Tibial artery (tissue), 4 donors: Measurements from ENCODE around the gene KCTD16.

Experiments used
- DNase-seq, 2 donors: peaks; one replicate each; pipeline ENCODE4 v3.0.0-alpha.2; 2019
- H3K27ac ChIP-seq, 2 donors: fragments of 200-600 bp; sonication (generic) in 1 of 2; 1 replicate in 1 of 2; 2 replicates in 1 of 2; pipeline ENCODE4 v1.5.1; 2018 to 2019; ENCODE audit warnings: mild to moderate bottlenecking in 1 of 2
- H3K27me3 ChIP-seq, 2 donors: fragments of 200-600 bp; sonication (generic) in 1 of 2; one replicate each; pipeline versions ENCODE4 v1.5.1 to v1.6.0; 2016 to 2019
- H3K36me3 ChIP-seq, 3 donors: fragments of 200-600 bp; sonication (generic) in 2 of 3; one replicate each; pipeline ENCODE4 v1.5.1; 2016 to 2019; ENCODE audit warnings: mild to moderate bottlenecking in 2 of 3
- H3K4me1 ChIP-seq, 4 donors: fragments of 200-600 bp; sonication (generic) in 2 of 4; 1 replicate in 3 of 4; 2 replicates in 1 of 4; pipeline ENCODE4 v1.5.1; 2016 to 2019
- H3K4me3 ChIP-seq, 2 donors: fragments of 200-600 bp; sonication (generic) in 1 of 2; 1 replicate in 1 of 2; 2 replicates in 1 of 2; pipeline ENCODE4 v1.5.1; 2018 to 2019; ENCODE audit warnings: mild to moderate bottlenecking in 2 of 2
- H3K9me3 ChIP-seq, 3 donors: fragments of 200-600 bp; sonication (generic) in 1 of 3; one replicate each; pipeline ENCODE4 v1.5.1; 2016 to 2019
- intact Hi-C: fragments of 100-400 bp; cut with DNase I; formaldehyde crosslinking; loops from one replicate; pipeline ENCODE4 v1.15.0; 2023; ENCODE audit warnings: low total_unique reads
- TF ChIP-seq, protein P1 (sequence below), 2 experiments: fragments of 200-600 bp in 1 of 2; fragments of 450-650 bp in 1 of 2; IDR thresholded peaks; one replicate each; pipeline ENCODE4 v1.5.1; 2017 to 2019; ENCODE audit warnings: antibody characterized with exemption in 2 of 2, mild to moderate bottlenecking in 1 of 2, moderate library complexity in 1 of 2

Gene KCTD16

DNA sequence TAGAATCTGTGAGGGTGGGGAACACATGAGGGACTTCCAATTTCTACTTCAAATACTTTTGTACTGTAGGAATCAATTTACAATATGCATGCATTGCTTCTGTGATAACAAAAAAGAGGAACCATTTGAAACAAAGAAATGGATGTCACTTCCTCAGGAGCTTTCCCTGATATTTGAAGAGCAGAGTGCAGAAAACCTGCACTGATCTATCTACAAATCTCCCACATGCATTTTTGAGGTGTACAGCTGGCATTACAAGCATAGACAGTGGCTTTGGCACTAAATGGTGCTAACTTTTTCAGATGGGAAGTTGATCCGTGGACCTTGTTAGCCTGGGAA lies 27.9 kb upstream of the KCTD16 start:
- no peak for DNase-seq
- Histone ChIP-seq H3K27me3 (no peaks in the 10 kb centered on the region), H3K4me1 (peaks cover 0 to 10% (median 0%) of the 10 kb centered on the region in 4 donors), H3K9me3 (no peaks in the 10 kb centered on the region), H3K27ac (no peak overlapping the region), H3K4me3 (no peak overlapping the region), H3K36me3 (no peaks in the 10 kb centered on the region)
- TF ChIP-seq, protein P1, sequence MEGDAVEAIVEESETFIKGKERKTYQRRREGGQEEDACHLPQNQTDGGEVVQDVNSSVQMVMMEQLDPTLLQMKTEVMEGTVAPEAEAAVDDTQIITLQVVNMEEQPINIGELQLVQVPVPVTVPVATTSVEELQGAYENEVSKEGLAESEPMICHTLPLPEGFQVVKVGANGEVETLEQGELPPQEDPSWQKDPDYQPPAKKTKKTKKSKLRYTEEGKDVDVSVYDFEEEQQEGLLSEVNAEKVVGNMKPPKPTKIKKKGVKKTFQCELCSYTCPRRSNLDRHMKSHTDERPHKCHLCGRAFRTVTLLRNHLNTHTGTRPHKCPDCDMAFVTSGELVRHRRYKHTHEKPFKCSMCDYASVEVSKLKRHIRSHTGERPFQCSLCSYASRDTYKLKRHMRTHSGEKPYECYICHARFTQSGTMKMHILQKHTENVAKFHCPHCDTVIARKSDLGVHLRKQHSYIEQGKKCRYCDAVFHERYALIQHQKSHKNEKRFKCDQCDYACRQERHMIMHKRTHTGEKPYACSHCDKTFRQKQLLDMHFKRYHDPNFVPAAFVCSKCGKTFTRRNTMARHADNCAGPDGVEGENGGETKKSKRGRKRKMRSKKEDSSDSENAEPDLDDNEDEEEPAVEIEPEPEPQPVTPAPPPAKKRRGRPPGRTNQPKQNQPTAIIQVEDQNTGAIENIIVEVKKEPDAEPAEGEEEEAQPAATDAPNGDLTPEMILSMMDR (IDR thresholded peaks at IDR 0.05) = no peak
- intact Hi-C loops = loop anchor here (10.0 kb wide), 1 partner anchor 308 kb away; no protein-coding TSS in a partner anchor

DNA sequence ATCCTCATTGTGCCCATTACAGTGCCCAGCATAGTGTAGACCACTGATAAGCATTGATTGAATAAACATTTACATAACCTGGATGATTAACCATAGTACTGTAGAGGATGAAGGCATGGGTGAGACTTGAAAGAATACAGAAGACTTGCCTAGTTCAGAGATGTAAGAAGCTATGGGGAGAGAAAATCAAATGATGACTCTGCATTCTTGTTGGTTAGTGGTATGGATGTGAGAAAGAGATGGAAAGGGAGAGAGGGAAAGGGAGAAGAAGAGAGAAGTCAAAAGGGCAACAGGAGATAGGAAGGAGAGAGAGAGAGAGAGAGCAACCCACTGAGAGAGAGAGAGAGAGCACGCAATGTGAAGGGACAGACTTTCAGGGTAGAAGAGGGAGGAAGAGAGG lies 27.0 kb upstream of the KCTD16 start:
- no peak overlapping the region for H3K27ac ChIP-seq
- intact Hi-C loops = loop anchor here (10.0 kb wide), 1 partner anchor 309 kb away; no protein-coding TSS in a partner anchor
- H3K27me3 ChIP-seq = no peaks in the 10 kb centered on the region
- no peaks in the 10 kb centered on the region for H3K36me3 ChIP-seq
- TF ChIP-seq, protein P1 (IDR thresholded peaks at IDR 0.05) = no peak
- H3K9me3 ChIP-seq = no peaks in the 10 kb centered on the region
- DNase-seq = no peak
- no peak overlapping the region for H3K4me3 ChIP-seq
- peaks cover 0 to 10% (median 0%) of the 10 kb centered on the region in 4 donors for H3K4me1 ChIP-seq

DNA sequence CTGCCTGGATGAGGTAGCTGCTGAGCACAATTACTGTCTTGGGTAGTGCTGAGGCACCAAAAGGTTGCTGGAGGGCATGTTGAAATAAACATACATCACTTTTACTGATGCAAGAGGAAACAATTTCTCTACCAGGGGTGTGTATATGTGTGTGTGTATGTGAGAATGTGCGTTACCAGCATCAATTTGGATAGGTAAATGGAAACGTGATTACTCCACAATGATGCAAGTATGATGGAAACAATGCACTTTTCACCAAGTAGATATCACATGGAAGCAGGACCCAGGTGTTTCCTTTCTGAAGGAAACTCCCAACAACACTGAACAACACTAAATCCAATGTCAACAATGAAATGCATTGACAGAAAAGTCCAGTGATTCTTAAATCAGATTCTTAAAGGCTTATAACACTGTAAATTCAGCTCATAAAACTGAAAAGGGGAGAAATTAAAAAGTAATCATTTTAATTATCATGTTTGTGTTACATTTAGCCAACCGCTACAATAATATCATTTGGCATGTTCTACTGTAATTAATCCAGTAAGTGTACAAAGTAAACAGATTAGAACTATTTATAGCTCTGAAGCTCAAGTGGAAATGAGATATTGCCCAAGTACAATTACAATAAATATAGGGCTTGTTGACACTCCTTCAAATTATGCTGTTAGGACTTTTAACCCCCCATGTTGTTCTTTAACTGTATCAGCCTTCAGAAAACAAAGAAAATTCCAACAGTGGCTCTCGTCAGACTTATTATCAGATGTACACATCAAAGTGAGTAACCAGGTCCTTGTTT lies 25.5 kb upstream of the KCTD16 start:
- no peak overlapping the region for H3K4me3 ChIP-seq
- H3K27ac ChIP-seq = no peak overlapping the region
- no peaks in the 10 kb centered on the region for H3K27me3 ChIP-seq
- H3K9me3 ChIP-seq = no peaks in the 10 kb centered on the region
- intact Hi-C loops = loop anchor here (10.0 kb wide), 1 partner anchor 310 kb away; no protein-coding TSS in a partner anchor
- TF ChIP-seq, protein P1 (IDR thresholded peaks at IDR 0.05) = no peak
- DNase-seq = no peak
- no peaks in the 10 kb centered on the region for H3K36me3 ChIP-seq
- H3K4me1 ChIP-seq = peaks cover 0 to 4% (median 0%) of the 10 kb centered on the region in 4 donors

DNA sequence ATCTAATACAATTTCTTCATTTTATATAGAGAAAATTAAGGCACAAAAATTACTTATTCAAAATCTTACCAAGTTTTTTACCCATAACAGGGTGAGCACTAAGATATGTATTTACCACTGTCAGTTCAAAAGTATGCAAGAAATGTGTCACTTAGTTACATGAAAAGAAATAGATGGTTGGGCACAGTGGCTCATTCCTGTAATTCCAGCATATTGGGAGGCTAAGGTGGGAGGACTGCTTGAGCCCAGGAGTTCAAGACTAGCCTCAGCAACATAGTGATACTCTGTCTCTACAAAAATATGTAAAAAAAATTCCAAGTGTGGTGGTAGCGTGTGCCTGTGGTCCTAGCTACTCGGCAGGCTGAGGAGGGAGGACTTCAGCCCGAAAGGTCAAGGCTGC lies 19.6 kb upstream of the KCTD16 start:
- H3K36me3 ChIP-seq = no peaks in the 10 kb centered on the region
- TF ChIP-seq, protein P1 (IDR thresholded peaks at IDR 0.05) = no peak
- H3K9me3 ChIP-seq = no peaks in the 10 kb centered on the region
- no peak overlapping the region for H3K27ac ChIP-seq
- H3K4me3 ChIP-seq = no peak overlapping the region
- DNase-seq = no peak
- no peaks in the 10 kb centered on the region for H3K4me1 ChIP-seq
- no peaks in the 10 kb centered on the region for H3K27me3 ChIP-seq
- intact Hi-C loops = no loop called here

DNA sequence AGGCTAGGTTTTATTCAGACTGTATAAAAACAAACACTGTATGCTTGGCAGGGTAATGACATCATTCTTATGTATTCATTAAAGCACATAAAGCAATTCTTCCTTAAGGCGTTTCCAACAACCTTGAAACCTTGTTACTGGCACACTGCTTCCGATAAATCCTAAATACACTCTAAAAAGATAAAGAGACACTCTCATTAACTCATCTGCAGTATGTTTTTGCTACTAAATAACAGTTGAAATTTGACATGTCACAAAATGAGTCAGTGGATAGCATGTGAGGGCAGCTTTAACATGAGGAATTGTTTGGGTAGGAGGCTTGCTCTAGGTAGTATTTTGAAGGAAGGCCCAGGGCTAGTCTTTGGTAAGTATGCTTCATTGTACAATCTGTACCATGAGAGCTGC lies 13.9 kb upstream of the KCTD16 start:
- H3K4me3 ChIP-seq = no peak overlapping the region
- H3K27me3 ChIP-seq = no peaks in the 10 kb centered on the region
- H3K9me3 ChIP-seq = no peaks in the 10 kb centered on the region
- H3K4me1 ChIP-seq = no peaks in the 10 kb centered on the region
- no peak overlapping the region for H3K27ac ChIP-seq
- intact Hi-C loops = no loop called here
- peaks cover 27 to 29% (median 28%) of the 10 kb centered on the region in 3 donors for H3K36me3 ChIP-seq
- no peak for DNase-seq
- TF ChIP-seq, protein P1 (IDR thresholded peaks at IDR 0.05) = no peak
